8988T (cell line): Measurements from ENCODE around the gene RNF31.
A peak's percentile ranks its signal among the peaks of the same experiment; 100 is the strongest.

Experiments
- DNase-seq: peaks from one replicate; pipeline ENCODE4 v3.0.0; 2011

Gene RNF31

DNA sequence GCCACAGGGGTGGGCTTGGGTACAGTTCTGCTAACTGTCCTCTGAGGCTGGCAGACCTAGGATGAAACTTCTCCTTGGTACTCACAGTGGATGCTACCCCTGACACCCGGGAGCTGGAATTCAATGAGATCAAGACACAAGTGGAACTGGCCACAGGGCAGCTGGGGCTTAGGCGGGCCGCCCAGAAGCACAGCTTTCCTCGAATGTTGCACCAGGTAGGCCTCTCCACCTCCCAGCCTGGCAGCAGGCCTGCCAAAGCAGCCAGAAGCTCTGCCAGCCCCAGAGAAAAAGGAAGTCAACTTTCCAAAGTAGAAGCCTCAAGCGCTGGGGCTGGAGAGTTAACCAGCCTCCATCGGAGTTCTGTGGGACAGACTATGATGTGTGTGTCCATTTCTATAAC lies 30.1 kb upstream of the RNF31 start:
- no peak for DNase-seq

DNA sequence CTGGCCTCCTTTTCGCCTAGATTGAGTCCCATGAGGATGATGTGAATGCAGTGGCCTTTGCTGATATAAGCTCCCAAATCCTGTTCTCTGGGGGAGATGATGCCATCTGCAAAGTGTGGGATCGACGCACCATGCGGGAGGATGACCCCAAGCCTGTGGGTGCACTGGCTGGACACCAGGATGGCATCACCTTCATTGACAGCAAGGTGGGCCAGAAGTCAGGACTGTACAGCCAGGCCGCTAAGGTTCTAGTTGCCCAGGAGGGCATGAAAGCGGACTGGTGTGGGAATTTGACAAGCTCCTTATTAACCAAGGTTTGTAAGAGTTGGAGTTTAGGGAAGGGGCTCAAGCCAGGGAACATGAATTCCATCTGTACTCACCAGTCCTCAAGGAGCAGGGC lies 27.6 kb upstream of the RNF31 start:
- DNase-seq, result no peak

DNA sequence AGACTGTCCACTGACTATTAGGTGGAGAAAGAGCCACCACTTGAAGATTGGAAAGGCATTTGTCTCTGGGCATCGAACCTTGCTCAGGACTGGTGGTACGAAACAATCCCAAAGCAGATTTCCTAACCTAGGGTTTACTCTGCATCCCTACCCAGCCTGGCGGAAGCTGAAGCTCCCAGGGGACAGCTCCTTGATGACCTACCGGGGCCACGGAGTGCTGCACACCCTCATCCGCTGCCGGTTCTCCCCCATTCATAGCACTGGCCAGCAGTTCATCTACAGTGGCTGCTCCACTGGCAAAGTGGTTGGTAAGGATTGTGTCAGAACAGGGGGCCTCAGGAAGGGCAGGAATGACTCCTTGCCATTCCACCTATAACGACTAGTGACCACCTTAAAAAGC lies 26.1 kb upstream of the RNF31 start:
- no peak for DNase-seq

DNA sequence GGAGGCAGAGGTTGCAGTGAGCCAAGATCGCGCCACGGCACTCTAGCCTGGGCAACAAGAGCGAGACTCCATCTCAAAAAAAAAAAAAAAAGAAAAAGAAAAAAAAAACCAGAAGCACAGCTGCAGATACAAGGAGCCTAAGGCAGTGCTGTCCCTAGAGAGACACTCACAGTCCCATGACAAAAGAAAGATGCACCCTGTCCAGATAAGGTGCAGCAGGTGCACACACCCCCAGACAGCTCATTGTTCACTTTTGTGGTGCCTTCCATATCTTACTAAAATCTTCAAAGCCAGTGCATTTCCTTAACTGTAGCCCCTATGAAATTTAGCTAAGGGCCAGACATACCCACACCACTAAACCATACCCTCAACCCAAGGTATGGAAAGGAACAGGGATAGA lies 24.9 kb upstream of the RNF31 start:
- DNase-seq, result no peak

DNA sequence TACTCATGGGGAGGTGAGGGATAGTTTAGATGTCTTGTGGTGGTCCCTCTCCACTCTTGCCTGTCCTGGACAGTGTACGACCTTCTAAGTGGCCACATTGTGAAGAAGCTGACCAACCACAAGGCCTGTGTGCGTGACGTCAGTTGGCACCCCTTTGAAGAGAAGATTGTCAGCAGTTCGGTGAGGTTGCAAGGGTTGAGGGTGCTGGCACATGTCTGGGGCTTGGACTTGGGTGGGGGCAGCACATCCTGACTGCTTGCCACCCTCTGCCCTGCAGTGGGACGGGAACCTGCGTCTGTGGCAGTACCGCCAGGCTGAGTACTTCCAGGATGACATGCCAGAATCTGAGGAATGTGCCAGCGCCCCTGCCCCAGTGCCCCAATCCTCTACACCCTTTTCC lies 24.4 kb upstream of the RNF31 start:
- no peak for DNase-seq

DNA sequence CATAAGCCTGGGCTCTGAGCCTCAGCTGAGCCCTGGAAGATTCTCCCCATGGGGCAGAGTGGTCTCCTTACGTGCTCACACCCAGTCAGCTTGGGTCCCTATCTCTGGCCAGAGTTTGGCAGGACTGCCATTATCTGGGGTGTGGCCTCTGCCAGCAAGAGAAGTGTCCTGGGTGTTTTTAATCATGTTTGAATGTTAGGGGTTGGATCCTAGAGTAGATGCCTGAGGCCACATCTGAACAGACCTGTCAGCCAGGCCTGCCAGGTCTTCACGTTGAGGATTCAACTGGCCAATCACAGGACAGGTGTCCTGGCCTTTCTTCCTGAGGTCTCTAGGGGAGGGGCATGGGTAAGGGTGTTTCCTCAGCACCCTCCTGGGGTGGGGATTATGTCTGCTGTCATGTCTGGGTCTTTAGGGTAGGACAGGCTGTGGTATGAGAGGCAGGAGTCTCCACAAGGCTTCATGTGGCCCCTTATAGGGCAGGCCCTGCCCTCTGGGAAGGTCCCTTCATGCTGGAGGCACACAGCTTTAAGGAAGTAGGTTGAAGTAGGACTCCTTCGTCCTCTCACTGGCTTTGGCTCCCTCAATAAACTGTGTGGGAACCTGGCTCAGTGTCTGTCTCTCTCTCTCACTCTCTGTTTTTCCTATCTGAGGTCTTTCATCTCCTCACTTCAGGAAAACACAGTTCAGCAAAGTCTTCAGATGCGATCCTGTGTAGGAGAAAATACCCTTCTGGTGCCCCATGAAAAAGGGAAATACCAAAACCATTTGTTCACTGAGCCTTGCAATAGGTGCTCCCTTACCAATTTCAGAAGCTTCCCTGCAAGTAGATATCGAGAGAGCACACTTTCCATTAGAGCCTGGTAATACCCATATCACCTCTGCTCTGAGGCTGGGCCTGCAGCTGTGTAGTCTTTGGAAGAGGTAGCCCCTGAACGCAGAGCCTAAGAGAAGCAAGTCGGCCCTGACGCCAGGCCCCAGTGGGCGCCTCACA lies 23.6 kb upstream of the RNF31 start:
- DNase-seq, result no peak

DNA sequence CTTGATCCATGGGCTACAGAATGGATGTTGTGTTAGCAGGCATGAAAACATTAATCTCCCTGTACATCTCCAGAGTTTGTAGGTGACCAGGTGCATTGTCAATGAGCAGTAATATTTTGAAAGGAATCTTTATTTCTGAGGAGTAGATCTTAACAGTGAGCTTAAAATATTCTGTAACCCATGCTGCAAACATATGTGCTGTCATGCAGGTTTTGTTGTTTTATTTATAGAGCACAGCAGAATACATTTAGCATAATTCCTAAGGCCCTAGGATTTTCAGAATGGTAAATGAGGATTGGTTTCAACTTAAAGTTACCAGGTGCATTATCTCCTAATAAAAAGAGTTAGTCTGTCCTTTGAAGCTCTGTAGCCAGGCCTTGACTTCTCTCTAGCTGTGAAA lies 20.4 kb upstream of the RNF31 start:
- no peak for DNase-seq

DNA sequence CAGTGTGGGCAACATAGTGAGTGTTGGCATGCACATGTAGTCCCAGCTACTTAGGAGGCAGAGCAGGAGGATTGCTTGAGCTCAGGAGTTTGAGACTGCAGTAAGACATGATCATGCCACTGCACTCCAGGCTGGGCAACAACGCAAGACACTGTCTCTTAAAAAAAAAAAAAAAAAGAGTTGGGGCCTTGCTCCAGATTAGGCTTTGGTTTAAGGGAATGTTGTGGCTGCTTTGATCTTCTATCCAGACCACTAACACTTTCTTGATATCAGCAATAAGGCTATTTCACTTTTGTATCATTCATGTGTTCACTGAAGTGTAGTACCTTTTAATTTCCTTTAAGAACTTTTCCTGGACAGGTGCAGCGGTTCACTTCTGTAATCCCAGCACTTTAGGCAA lies 19.6 kb upstream of the RNF31 start:
- DNase-seq, result no peak

DNA sequence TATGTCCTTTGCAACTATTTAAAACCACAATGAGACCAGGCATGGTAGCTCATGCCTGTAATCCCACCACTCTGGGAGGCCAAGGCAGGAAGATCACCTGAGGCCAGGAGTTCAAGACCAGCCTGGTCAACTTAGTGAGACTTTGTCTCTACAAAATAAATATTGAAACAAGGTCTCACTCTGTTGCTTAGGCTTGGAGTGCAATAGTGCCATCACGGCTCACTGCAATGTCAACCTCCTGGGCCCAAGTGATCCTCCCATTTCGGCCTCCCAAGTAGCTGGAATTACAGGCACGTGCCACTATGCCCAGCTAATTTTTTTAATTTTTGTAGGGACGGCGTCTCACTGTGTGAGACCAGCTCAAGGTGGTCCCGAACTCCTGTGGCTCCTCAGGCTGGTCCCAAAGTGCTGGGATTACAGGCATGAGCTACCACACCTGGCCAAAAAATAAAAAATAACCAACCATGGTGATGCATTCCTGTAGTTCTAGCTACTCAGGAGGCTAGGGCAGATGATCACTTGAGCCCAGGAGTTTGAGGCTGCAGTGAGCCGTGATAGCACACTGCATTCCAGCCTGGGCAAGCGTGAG lies 17.8 kb upstream of the RNF31 start:
- no peak for DNase-seq

DNA sequence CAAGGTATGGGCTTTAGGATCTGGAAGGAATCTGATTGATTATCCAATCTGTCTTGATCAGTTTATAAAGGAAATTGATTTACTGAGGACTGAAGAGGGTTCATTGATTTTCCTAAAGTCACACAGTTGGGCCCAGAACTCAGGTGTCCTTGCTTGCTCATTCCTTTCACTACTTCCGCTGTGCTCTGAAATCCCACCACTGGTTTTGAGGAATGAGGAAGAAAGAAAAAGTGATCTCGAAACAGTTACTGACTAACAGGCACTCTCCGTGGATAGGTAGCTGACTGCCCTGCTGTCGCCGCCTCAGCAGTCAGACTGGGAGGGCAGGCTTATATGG lies 16.9 kb upstream of the RNF31 start, which contains the start of gene FITM1:
Gene FITM1 (plus strand): TSS at position 280 of the 337 bp plus-strand sequence. CDS start 905 bp downstream, outside the sequence.
- DNase-seq, result no peak

DNA sequence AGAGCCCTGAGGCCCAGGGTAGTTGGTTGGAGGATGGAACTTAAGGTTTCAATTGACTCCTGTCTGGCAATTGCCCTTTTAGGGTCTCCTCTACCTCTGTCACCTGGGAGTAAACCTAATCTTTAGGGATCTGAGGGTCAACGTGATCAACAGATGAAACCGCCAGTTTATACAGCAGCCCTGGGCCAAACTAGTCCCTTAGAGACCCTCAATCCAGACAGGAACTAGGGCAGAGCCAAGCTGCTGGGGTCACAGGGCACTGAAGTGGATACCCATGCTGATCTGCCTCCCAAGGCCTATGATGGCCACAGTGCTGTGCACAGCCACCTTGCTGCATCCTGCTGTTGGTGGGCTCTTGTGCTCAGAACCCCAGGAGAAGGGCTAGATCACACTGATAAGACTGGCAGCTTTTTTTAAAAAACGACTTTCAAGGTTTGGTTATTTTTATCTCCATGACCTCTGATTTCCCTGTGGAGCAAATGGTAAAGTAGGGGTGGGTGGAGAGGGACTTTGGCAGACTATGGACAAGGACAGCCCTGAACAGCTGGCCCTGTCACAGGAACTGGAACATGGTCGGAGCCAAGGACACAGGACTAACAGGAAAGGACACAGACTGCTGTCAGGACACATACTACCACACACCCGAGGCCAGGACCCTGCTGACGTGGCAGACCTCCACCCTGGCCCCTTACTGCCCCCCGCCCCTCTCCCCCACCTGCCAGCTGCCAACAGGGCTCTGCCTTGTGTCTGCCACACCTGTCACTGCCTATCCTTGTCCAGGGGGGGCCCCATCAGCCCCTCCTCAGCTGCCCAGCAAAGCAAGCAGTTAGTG lies 16.4 kb upstream of the RNF31 start:
- DNase-seq, result no peak

DNA sequence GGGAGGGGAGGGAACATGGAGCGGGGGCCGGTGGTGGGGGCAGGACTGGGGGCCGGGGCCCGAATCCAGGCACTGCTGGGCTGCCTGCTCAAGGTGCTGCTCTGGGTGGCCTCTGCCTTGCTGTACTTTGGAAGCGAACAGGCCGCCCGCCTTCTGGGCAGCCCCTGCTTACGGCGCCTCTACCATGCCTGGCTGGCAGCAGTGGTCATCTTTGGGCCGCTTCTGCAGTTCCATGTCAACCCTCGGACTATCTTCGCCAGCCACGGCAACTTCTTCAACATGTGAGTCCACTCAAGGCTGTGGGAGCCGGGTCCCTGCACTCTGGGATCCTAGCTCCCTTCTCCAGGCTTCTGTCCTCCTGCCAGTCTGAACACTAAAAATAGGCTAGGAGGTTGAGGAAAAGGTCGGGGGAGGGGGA lies 15.7 kb upstream of the RNF31 start:
- DNase-seq, result no peak

DNA sequence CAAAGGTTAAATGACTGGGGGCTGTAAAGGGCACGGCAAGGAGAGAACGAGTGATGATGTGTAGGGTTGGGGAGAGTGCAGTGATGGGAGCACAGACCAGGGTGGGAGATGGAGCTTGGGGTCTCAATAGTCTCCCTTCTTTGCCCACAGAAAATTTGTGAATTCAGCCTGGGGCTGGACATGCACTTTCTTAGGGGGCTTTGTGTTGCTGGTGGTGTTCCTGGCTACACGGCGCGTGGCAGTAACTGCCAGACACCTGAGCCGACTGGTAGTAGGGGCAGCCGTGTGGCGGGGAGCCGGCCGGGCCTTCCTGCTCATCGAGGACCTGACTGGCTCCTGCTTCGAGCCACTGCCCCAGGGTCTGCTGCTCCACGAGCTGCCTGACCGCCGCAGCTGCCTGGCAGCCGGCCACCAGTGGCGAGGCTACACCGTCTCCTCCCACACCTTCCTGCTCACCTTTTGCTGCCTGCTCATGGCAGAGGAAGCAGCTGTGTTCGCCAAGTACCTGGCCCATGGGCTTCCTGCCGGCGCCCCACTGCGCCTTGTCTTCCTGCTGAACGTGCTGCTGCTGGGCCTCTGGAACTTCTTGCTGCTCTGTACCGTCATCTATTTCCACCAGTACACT lies 15.1 kb upstream of the RNF31 start:
- no peak for DNase-seq

DNA sequence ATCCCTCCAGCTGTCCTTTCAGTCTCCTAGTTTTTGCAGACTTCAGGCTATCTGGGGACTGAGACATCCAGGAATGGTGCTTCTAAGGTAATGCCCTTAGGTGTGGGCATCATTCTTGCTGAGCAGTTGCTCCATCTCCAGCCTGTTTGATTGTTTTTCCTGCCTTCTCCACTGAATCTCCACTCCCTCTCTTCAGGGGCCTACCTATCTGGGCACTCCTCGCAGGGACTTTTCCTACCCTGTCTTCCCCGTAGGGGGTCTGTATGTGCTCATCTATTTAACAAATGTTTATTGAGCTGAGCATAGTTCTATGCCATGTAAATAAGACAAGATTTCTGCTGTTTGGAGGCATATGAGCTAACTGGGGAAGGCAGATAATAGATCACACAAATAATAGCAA lies 14.3 kb upstream of the RNF31 start:
- DNase-seq, result no peak

DNA sequence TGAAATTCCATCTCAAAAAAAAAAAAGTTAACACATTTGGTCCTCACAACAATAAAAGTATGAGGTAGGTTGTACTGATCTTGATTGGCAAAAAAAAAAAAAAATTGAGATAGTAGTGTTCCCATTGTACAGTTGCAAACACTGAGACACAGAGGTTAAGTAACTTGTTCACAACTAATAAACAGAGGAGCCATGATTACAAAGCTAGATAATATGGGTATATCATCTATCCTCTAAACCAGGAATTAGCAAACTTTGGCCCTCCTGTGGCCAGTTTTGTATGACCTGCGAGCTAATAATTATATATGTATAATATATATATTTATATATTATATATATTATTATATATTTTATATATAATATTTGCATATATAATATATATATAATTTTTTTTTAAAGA lies 13.6 kb upstream of the RNF31 start:
- DNase-seq, result no peak

DNA sequence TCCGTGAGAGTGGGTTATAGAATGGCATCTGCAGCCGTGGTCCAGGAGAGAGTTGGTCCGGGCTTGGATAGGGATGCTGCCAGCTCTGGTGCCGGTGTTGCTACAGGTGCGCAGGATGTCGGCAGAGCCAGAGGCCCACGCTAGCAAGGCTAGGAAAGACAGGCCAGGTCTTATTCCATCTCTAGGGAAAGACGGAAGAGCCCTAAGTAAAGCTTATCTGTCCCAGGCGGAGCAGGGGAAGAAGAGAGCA lies 11.8 kb upstream of the RNF31 start:
- no peak for DNase-seq

DNA sequence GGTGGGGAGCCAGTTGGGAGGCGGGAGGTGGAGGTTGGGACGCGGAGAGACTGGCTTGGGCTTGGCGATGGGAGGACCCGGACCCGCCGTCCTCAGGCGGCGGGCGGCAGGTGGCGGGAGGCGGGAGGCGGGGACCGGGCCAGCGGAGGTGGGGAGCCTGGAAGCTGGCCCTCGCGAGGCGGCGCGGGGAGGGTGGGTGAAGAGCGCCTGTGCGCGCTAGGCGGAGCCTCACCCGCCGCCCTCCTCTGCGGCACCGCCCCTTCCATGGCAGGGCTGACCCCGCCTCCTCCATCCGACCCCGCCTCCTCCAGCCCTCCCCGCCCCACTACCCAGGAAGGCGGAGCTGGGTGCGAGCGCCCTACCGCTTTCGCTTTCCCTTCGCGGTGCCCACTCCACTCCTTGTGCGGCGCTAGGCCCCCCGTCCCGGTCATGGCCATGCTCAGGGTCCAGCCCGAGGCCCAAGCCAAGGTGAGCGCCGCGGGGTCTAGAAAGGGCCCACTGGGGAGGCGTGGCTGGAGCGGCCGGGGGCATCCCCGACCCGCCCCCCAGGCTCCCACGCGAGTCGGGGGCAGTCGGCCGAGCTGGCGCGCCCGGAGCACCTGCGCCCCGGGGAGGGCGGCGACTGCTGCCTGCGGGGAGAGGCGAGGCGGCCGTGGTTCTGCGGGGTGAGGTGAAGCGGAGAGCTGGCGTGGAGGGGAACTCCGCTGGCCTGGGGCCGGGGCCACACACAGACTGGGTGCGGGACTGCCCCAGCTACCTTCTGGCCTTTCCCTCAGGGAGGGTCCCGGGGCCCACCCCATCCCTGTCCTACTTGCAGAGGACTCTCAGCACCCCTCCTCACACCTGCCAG lies 11.2 kb upstream of the RNF31 start, which contains the start of gene PSME1:
Gene PSME1 (plus strand): TSS at position 361 of the 850 bp plus-strand sequence. CDS start 69 bp downstream, at position 430.
- DNase-seq, result peak; percentile 85

DNA sequence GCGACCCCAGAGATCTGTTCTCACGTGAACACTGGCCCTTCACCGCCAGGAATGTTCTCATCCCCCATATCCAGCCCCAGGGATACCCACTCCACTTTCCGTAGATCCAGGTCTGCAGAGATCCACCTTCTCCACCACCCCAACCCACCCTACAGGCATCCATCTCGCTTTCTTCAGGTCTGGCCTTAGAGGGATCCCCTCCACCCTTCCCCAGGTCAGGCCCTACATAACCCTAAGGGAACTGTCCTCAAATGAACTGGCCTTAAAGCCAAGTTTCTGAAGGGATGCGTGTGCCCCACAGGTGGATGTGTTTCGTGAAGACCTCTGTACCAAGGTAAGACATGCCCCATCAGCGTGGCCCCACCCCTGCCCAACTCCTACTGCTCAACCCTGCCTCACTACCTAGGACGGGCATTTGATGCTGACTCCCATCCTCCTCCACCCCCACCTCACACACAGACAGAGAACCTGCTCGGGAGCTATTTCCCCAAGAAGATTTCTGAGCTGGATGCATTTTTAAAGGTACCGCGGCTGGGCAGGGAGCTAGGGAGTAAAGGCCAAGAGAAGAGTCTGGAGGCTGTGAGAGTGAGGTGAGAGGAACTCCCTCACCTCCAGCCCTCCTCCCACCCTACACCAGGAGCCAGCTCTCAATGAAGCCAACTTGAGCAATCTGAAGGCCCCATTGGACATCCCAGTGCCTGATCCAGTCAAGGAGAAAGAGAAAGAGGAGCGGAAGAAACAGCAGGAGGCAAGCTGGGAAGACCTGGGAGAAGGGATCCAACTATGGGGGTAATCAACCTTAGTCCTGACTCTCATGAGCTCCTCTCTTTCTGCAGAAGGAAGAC lies 10.4 kb upstream of the RNF31 start:
- no peak for DNase-seq

DNA sequence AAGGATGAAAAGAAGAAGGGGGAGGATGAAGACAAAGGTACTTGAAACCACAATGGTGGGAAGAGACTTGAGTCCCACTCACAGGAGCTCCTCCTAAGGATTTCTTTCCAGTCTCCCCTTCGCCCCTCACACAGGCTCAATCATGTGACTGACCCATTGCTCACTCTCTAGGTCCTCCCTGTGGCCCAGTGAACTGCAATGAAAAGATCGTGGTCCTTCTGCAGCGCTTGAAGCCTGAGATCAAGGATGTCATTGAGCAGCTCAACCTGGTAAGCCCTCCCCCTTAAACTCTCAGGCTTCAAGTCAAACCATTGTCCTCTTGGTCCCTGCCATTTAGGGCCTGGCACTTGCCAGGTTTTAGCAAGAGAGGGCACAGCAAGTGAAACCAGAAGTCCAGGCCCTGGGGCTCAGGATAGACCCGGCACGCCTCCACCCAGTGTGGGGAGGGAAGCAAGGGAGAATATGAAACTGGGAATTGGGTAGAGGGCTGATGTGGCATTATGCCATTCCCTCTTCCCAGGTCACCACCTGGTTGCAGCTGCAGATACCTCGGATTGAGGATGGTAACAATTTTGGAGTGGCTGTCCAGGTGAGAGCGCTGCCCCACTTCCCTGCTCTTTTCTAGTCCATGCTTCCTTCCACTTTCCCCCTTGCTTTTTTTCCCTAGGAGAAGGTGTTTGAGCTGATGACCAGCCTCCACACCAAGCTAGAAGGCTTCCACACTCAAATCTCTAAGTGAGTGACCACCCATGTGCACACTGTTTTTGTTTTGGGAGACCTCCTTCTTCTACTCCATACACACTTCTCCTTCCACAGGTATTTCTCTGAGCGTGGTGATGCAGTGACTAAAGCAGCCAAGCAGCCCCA lies 9.5 kb upstream of the RNF31 start:
- no peak for DNase-seq
